Measurements from ENCODE around the gene ABLIM1. TPM values are rescaled to one million over a fixed set of nuclear protein-coding genes. Genes with fewer than 3 reads are reported as not detected.
A peak's percentile ranks its signal among the peaks of the same experiment; 100 is the strongest.

Gene ABLIM1
- total RNA-seq, 1 experiment from 2014 or later = 10.4 TPM

DNA sequence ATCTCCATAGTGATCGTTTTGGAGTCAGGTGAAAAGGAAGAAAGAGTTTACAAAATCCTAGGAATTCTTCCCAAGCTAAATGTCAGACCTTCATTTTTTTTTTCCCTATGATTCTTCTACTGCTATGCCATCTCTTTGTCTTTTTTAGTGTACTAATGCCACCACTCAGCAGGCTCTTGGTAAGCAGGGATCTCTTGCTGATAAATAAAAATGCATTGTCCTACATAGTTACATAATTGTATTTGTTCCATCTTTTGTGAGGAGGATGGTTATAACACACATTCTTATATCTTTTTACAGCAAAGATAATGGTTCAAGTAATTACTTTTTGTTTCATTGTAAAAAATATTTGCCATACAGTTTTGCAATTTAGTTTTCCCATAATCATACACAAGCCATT lies 217.0 kb downstream of the ABLIM1 start:
- DNase-seq (ENCODE audit: low read depth in 1 of 2, low spot score in 2 of 2) = no peak
- H3K27ac ChIP-seq = no peak overlapping the region
- H3K9me3 ChIP-seq (replicated peaks) = no peaks in the 10 kb centered on the region
- H3K36me3 ChIP-seq = peaks cover 8% of the 10 kb centered on the region
- H3K4me3 ChIP-seq = no peak overlapping the region
- no peaks in the 10 kb centered on the region for H3K4me1 ChIP-seq (replicated peaks)
- H3K27me3 ChIP-seq (replicated peaks) = no peaks in the 10 kb centered on the region

- Histone ChIP-seq H3K27ac (no peak overlapping the region), H3K27me3 (replicated peaks) (no peaks in the 10 kb centered on the region), H3K4me1 (replicated peaks) (no peaks in the 10 kb centered on the region), H3K36me3 (peaks cover 8% of the 10 kb centered on the region), H3K9me3 (replicated peaks) (no peaks in the 10 kb centered on the region), H3K4me3 (no peak overlapping the region)
- peak in 1 of 2 experiments; percentile 39 for DNase-seq (ENCODE audit: low read depth in 1 of 2, low spot score in 2 of 2)
Measured at GRCh38 chr10:114437473-114438292, 220.4 kb downstream of the ABLIM1 start.

DNA sequence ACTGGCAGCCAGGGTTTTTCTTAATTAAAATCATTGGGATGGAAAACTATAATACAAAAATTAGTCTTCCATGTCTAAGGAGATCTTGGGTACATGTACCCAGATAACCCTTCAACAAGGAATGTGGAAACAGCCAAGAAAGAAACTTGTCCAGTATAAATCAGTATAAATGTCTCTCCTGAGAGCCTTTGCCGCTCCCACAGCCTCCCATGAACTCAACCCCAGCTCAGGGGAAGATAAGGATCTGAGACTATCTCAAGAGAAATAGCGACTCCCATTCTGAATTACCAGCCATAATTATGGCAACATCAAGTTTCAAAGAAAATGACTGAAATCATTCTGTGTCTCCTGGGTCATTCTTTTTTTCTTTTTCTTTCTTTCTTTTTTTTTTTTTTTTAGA lies 221.1 kb downstream of the ABLIM1 start:
- DNase-seq (ENCODE audit: low read depth in 1 of 2, low spot score in 2 of 2) = no peak
- peaks cover 8% of the 10 kb centered on the region for H3K36me3 ChIP-seq
- H3K27ac ChIP-seq = no peak overlapping the region
- no peaks in the 10 kb centered on the region for H3K27me3 ChIP-seq (replicated peaks)
- H3K4me1 ChIP-seq (replicated peaks) = peaks cover 3% of the 10 kb centered on the region
- no peaks in the 10 kb centered on the region for H3K9me3 ChIP-seq (replicated peaks)
- no peak overlapping the region for H3K4me3 ChIP-seq

- no peak overlapping the region for H3K4me3 ChIP-seq
- H3K27ac ChIP-seq = no peak overlapping the region
- DNase-seq (ENCODE audit: low read depth in 1 of 2, low spot score in 2 of 2) = no peak
- H3K4me1 ChIP-seq (replicated peaks) = peaks cover 15% of the 10 kb centered on the region
- no peaks in the 10 kb centered on the region for H3K9me3 ChIP-seq (replicated peaks)
- no peaks in the 10 kb centered on the region for H3K27me3 ChIP-seq (replicated peaks)
- H3K36me3 ChIP-seq = no peaks in the 10 kb centered on the region
Measured at GRCh38 chr10:114432566-114433093, 225.4 kb downstream of the ABLIM1 start.

GRCh38 chr10:114431414-114432135 lies 226.5 kb downstream of the ABLIM1 start:
- Histone ChIP-seq H3K27ac (no peak overlapping the region), H3K9me3 (replicated peaks) (no peaks in the 10 kb centered on the region), H3K4me1 (replicated peaks) (peaks cover 15% of the 10 kb centered on the region), H3K36me3 (no peaks in the 10 kb centered on the region), H3K27me3 (replicated peaks) (no peaks in the 10 kb centered on the region), H3K4me3 (no peak overlapping the region)
- DNase-seq (ENCODE audit: low read depth in 1 of 2, low spot score in 2 of 2) = peak in 1 of 2 experiments; percentile 26

GRCh38 chr10:114430688-114431413 lies 227.2 kb downstream of the ABLIM1 start:
- DNase-seq (ENCODE audit: low read depth in 1 of 2, low spot score in 2 of 2) = no peak
- Histone ChIP-seq H3K36me3 (no peaks in the 10 kb centered on the region), H3K27ac (no peak overlapping the region), H3K9me3 (replicated peaks) (no peaks in the 10 kb centered on the region), H3K4me3 (no peak overlapping the region), H3K27me3 (replicated peaks) (no peaks in the 10 kb centered on the region), H3K4me1 (replicated peaks) (peaks cover 15% of the 10 kb centered on the region)

DNA sequence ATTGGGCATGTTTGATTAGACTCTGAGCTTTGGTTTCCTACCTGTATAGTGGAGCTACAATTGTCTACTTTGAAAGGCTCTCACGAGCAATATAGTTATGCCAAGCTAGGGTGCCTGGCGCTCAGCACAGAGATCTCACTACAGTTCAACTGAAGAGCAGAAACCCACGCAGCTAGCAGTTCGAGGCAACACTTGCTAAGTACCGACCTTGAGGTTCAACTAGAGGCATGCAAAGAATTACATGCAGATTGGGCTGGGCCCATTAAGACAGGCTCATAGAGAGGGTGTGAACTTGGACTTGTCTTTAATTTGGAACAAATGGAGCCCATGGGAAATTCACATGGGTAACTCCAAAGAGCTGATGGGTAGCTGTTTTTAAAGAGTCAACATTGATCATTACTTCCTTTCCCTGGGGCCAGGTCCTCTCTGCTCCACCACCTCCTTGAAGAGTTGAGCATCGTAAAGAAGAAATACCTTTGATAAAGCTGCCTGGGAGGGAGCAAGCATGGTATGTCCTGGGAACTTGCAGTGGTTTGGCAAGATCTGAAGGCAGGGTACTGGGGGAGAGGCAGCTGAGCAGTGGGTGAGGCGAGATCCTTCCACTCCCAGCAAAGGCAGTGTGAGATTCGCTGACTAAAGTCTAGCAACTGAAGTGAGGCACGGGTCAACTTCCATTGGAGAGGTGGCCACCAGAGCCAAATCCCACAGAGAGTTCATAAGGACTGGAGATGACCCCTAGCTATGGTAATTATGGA lies 228.3 kb downstream of the ABLIM1 start:
- no peak overlapping the region for H3K4me3 ChIP-seq
- H3K27me3 ChIP-seq (replicated peaks) = no peaks in the 10 kb centered on the region
- peaks cover 15% of the 10 kb centered on the region for H3K4me1 ChIP-seq (replicated peaks)
- H3K27ac ChIP-seq = no peak overlapping the region
- H3K9me3 ChIP-seq (replicated peaks) = no peaks in the 10 kb centered on the region
- no peaks in the 10 kb centered on the region for H3K36me3 ChIP-seq
- no peak for DNase-seq (ENCODE audit: low read depth in 1 of 2, low spot score in 2 of 2)

DNA sequence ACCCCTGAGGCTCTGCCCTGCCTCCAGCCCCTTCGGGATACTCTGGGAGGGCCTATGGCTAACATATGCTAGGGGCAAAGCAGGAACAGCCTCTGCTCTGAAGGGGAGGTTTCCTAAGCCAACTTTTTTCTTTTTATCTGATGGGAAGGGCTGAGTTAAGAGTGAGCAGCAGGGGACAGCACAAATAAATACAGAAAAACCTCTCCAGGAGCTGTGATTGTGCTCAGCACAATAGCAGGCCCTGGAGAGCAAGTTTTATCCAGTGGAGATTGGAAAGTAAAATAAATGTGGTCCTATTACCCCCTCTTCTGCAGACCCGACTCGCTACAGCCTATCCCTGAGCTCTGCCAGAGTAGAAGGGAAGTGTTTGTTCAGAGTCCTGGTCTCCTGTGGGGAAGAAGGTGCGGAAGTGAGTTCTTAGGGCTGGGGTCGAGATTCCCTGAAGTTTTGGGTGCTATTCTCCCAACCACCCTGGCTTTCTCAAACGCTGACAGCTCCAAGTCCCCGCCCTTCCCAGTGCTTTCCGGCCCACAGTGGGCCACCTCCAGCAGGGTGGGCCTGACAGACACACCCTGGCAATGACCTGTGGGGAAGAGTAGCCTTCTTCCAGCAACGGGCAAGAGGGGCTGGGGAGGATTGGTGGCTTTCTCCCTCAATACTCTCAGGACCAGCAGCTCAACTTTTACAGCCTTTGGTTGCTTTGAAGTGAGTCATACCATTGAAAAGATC lies 230.8 kb downstream of the ABLIM1 start:
- no peaks in the 10 kb centered on the region for H3K36me3 ChIP-seq
- H3K9me3 ChIP-seq (replicated peaks) = no peaks in the 10 kb centered on the region
- no peak overlapping the region for H3K27ac ChIP-seq
- H3K27me3 ChIP-seq (replicated peaks) = no peaks in the 10 kb centered on the region
- H3K4me1 ChIP-seq (replicated peaks) = peaks cover 15% of the 10 kb centered on the region
- no peak overlapping the region for H3K4me3 ChIP-seq
- DNase-seq (ENCODE audit: low read depth in 1 of 2, low spot score in 2 of 2) = no peak

- no peak for DNase-seq (ENCODE audit: low read depth in 1 of 2, low spot score in 2 of 2)
- Histone ChIP-seq H3K36me3 (no peaks in the 10 kb centered on the region), H3K9me3 (replicated peaks) (no peaks in the 10 kb centered on the region), H3K27me3 (replicated peaks) (no peaks in the 10 kb centered on the region), H3K4me1 (replicated peaks) (peaks cover 7% of the 10 kb centered on the region), H3K4me3 (no peak overlapping the region), H3K27ac (no peak overlapping the region)
Measured at GRCh38 chr10:114426476-114426875, 231.6 kb downstream of the ABLIM1 start.

GRCh38 chr10:114420811-114421485 lies 237.1 kb downstream of the ABLIM1 start:
- Histone ChIP-seq H3K9me3 (replicated peaks) (no peaks in the 10 kb centered on the region), H3K4me3 (no peak overlapping the region), H3K36me3 (no peaks in the 10 kb centered on the region), H3K27ac (no peak overlapping the region), H3K27me3 (replicated peaks) (no peaks in the 10 kb centered on the region), H3K4me1 (replicated peaks) (no peaks in the 10 kb centered on the region; the same call in 1 of the 2 replicates)
- no peak for DNase-seq (ENCODE audit: low read depth in 1 of 2, low spot score in 2 of 2)

DNA sequence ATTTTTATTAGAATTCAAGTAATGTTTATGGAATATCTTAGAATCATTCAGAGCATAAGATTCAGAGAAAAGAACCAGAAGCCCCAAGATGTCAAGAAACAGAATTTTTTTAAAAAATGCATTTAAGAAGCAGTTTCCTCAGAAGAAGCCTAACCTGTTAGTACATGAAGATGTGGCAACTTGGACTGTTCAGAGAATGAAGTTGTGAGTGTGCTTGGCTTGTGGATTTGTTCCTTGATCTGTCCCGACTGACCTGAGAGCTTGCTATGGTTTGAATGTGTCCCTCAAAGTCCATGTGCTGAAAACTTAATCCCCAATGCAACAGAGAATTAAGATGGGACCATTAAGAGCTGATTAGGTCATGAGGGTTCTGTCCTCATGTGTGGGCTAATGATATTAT lies 240.0 kb downstream of the ABLIM1 start:
- no peaks in the 10 kb centered on the region for H3K27me3 ChIP-seq (replicated peaks)
- H3K4me3 ChIP-seq = no peak overlapping the region
- no peaks in the 10 kb centered on the region; the same call in 1 of the 2 replicates for H3K4me1 ChIP-seq (replicated peaks)

More for the DNA sequence above, 240.0 kb downstream of the ABLIM1 start:
- Histone ChIP-seq H3K9me3 (replicated peaks) (no peaks in the 10 kb centered on the region), H3K27ac (no peak overlapping the region), H3K36me3 (no peaks in the 10 kb centered on the region)
- DNase-seq (ENCODE audit: low read depth in 1 of 2, low spot score in 2 of 2) = no peak
